Stimulated activated CD4-positive, alpha-beta T cell treated with anti-CD3 and anti-CD28 coated beads, Interleukin-2, amount 100 ng/mL, for 48 hours (primary cell): Measurements from ENCODE around the gene LAMC3.
A peak's percentile ranks its signal among the peaks of the same experiment; 100 is the strongest.
"Not testable (repeated sequence)": the region's sequence is repeated elsewhere in the genome, so short reads cannot be mapped to it uniquely, and the experiment has no call there.

Source experiments
- DNase-seq, 2 donors: peaks; one replicate each; pipeline ENCODE4 v3.0.0-alpha.2; 2020

The LAMC3 gene

DNA sequence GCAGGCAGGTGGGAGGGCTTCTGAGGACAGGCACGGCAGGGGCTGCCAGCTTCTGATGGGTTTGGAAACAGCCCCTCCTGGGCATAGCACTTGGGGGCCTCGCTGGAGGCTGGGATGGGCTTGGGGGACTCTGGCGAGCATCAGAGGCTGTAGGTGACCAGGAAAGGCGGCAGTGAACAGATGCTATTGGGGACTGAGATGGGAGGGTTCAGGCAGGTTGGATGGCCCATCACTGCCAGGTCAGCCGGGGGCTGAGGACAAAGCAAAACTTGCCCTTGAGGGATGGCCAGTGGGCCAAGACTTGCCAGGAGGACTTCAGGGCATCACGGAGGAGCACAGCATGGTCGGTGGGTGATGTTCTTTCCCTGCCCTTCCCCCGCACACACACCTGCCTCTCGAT, 94.0 kb downstream of the LAMC3 start:
- no peak for DNase-seq

DNA sequence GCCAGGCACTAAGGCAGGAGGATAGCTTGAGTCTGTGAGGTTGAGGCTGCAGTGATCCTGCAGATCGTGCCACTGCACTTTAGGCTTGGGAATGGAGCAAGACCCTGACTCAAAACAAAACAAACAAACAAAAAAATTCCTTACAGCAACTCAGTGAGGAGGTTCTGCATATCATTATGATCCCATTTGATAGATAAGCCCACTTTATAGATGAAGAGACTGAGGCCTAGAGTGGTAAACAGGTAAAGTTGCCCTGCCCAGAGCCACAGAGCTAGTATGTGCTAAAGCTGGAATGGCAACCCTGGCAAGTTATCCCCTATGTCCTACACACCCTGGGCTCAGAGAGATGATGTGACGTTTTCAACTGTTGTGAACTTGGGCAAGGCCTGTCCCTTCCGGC, 94.6 kb downstream of the LAMC3 start:
- no peak for DNase-seq

DNA sequence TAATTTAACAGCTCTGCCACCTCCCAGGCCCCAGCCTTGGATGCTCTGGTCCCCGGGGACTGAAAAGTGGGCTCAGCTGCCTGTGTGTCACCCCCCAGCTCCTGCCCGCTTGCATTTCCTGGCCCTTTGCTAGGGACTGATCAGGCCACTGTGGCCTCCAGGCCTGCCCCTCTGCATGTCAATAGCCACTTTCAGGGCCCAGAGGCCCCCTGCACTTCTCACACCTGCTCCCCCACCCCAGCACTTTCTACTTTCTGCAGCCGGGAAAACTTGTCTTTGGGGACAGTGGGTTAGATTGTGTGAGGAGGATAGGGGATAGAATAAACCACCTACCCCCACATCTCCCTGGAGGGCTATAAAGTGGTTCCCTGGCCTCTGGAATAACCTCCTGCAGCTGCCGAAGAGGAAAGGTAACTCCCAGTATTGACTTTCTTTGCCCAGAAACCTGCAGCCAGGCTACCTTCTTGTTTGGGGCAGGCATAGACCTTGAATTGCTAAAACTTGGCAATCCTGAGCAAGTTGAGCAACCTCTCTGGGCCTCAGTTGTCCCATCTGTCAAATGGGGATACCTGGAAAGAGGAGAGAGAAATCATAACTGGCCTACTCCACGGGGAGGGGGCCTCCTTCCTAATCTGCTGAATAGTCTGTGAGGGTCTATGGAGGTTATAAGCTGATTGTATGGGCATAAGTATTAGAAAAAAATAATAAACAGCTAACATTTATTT, 95.2 kb downstream of the LAMC3 start:
- DNase-seq = no peak

DNA sequence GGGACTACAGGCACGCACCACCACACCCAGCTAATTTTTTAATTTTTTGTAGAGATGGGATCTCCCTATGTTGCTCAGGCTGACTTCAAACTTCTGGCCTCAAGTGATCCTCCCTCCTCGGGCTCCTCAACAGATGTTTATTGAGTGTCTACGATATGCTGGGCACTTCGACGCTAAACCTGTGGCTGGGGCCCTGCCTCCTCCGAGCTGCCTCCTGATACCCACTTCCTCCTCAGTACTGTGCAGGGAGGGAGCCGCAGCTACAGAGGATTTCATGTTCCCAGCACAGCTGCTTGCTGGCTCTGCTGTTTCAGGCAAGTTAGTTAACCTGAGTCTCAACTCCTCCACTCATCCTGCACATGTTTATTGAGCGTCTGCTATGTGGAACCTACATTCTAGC, 97.0 kb downstream of the LAMC3 start:
- DNase-seq = no peak

DNA sequence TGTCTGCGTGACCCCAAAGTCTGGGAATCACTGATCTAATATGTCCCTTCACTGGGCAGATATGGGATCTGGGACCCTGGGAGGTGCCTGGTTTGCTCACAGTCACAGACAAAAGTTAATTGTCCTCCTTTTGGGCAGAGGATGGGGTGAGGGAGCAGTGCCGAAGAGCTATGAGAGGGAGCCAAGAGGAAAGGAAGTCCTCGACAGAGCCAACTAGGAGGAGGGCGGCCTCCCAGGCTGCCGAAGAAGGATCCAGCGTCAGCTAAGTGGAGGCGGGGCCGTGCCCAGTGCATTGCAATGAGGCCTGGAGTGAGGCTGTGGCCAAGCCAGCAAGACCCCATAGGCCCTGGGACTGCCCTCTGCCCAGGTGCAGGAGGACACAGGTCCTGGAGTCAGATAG, 98.8 kb downstream of the LAMC3 start:
- no peak for DNase-seq

DNA sequence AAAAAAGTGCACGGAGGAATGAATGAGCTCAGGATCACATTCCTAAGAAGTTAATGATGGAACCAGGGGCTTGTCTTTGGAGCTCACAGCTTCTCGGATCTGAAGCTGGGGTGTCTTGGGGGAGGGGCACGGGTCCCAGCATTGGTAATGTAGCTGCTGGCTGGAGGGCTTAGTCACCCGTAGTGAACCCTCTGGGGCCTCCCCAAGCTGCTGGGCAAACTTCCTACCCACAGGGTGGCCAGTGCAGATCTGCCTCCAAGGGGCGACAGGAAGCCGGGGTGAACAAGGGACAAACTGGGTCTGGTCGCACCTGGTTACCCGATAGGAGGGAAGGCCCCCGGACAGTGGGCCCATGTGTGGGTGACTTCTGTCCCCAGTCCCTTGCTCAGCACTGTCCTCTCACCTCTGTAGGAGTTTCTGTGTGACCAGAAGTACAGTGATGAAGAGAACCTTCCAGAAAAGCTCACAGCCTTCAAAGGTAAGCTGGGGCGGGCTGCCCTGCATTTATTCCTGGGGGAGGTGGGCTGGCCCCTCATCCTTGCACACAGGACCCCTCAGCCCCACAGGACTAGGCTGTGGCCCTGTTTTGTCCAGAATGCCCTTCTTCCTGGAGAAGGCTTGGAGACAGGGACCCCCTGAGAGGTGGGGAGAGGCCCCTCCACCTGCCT, 102.3 kb downstream of the LAMC3 start:
- DNase-seq = no peak

DNA sequence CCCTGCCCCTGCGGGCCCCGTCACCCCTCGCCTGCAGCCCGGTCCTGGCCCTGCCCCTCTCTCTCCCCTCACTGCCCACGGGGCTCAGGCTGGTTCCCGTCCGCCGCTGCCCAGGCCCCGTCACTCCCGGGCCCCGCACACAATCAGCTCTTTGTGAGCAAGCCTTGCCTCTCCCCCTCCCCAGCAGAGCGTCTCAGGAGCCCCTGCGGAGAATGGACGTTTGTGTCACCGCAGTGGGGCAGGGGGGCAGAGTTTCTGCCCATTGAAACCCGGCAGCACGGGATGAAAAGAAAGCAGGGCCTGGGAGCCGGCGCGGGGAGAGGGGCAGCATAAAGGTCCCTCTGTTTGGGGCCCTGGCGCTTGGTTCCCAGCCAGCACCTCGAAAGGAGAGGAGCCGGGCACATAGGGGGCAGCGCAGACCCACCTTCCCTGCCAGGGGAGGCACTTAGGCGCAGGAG, 102.9 kb downstream of the LAMC3 start:
- DNase-seq = no peak

DNA sequence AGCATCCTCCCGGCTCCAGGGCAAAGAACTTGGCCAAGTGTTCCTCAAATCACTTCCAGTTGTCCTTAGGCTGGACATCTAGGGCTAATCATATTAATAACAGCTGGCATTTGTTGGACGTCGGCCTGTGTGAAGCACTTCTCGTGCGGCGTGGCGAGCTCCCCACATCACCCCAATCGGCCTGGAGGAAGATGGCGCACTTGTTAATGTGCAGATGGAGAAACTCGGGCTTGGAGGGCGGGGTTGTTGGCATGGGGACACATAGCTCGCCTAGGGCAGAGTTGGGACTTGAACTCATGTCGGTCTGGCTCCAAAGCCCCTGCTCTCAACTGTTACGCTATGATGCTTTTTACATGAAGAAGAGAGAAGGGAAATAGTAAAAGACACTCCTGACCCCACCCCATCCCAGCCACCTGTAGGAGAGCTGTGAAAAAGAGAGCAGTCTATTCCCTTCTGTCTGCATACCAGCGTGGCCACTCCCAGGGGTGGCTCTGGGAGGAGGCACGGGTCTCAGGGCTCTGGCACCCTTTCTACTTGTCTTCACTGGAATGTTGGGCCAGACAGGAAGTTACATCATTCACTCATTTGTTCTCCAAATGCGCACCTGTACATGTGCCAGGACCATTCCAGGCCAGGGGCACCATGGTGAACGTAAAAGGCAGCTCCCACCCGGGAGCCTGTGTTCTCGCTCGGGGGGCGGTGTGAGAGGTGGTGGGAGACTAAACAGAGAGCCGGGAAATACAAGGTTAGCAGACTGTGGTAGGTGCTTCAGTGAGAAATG, 103.6 kb downstream of the LAMC3 start:
- DNase-seq = no peak

DNA sequence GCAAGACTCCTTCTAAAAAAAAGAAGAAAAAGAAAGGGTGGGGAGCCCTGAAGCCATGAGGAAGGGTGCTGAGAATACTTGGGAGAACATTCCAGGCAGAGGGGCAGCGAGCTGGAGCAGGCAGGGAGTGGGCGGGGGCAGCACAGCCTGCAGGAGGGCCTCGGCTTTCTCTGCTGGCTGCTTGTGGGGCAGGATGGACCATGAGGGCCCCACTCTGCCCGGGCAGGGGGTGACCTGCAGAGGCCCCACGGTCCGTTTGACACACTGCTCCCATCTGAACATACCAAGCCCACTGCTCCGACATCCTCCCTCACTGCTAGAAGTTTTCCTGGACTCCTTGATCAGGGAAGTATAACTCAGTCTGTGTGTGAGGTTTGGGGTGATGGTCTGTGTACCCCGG, 104.7 kb downstream of the LAMC3 start:
- DNase-seq = no peak

DNA sequence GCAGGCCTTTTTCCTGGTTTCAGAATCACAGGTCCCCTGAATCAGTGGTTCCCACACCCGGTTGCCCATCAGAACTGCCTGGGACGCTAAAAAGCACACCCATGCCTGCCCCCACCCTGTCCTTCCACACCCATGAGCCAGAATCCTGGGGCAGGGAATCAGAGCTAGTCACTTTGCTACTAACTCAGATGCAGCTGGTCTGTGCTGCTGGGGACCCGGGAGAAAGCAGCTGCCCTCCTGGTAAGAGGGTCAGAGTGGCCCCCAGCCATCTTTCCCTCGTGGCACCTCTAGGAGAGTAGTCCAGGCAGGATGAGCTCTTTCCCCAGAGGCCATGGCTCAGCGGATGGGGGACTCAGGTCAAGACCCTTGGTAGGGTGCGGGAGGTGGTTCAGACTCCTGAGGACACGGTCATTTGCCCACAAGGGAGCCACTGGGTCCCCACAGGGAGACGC, 105.1 kb downstream of the LAMC3 start:
- DNase-seq = no peak

DNA sequence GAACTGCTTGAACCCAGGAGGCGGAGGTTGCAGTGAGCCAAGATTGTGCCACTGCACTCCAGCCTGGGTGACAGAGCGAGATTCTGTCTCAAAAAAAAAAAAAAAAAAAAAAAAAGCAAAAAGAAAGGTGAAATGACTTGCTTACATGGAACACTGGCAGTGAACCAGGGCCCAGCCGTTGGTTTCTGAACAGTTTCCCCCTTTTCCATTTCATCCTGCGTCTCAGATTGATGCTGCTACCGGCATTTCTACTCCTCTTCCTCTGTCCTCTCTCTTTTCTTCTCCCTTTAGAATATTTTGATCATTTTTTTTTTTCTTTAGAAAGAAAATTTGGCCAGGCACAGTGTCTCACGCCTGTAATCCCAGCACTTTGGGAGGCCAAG, 106.4 kb downstream of the LAMC3 start:
- DNase-seq = not testable (repeated sequence)

DNA sequence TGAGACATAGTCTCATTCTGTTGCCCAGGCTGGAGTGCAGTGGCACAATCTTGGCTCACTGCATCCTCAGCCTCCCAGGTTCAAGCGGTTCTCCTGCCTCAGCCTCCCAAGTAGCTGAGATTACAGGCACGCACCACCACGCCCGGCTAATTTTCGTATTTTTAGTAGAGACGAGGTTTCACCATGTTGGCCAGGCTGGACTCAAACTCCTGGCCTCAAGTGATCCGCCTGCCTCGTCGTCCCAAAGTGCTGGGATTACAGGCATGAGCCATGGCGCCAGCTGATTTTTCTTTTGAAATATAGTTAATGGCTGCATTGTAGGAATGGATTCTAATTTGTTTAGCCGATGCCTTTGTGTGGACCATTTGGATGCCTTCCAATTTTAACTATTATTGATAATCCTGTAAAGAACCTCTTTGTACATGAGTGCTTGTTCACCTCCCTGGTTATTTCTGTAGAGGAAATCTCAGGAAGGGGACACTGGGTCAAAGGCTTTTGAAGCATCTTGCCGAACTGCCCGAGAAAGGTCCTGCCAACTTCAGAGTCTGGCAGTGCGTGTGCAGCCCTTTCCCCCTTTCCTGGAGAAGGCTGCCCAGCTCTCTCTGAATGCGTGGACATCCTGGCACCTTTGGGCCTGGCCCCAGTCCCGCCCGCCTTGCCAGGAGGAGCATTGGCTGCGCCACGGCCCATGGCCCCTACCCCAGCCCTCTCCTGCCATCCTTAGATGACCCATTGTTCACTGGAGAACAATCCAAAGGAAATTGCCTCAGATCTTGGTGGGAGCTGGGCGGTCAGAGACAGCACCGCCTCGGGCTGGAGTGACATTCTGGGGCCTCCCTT, 107.5 kb downstream of the LAMC3 start:
- no peak for DNase-seq

DNA sequence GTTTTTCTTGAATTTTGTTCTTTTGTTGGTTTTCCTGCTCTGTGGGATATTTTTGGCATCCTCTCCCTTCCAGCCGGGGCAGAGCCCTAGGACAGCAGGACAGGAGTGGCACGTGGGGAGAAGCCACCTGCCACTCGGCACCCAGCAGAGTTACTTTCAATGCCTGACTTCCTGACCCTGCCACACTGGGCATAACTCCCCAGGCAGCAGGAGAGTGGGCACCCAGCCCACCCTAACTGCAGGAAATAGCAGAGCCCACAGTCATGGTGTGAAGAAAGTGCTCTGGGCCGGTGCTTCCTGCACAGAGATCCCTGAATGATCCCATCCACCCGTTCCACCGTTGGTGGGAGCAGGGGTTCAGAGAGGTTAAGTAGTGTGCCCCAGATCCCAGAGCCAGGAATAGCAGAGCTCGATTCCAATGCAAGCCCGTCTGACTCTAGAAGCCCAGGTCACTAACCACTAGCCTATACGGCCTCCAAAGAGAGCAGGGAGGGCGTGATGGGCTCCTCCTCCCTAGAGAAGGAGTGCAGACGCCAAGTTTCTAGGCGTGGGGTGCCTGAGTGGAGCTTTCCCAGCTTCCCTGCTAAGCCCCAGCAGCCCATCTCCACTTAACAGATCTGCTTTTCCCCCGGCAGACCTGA, 108.3 kb downstream of the LAMC3 start:
- DNase-seq = no peak

DNA sequence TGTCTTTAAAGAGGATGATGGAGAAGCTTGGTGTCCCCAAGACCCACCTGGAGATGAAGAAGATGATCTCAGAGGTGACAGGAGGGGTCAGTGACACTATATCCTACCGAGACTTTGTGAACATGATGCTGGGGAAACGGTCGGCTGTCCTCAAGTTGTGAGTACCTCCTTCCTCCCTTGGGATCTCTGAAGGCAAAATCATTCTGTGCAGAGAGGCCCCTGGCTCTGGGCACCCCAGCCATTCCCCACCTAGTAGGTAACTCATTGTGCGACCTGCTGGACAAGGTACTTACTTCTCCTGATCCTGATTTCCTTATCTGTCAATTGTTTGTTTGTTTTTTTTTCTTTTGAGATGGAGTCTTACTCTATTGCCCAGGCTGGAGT, 108.8 kb downstream of the LAMC3 start:
- no peak for DNase-seq

DNA sequence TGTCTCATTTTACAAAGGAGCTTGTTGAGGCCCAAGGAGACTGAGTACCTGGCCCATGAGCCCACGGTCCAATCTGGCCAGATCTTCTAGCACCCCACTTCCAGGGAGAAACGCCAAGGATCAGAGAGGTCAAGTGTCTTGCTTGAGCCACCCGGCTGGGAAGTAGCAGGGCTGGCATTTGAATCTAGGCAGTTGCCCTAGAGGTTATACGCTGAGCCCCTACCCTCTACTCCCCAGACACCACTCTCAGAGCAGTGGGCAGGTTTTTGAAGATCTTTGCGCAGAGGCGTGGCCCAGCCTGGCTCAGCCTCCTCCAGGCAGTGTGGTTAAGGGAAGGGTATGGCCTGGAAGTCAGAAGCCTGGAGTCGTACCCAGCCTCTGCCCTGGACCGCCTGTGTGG, 110.6 kb downstream of the LAMC3 start:
- no peak for DNase-seq

DNA sequence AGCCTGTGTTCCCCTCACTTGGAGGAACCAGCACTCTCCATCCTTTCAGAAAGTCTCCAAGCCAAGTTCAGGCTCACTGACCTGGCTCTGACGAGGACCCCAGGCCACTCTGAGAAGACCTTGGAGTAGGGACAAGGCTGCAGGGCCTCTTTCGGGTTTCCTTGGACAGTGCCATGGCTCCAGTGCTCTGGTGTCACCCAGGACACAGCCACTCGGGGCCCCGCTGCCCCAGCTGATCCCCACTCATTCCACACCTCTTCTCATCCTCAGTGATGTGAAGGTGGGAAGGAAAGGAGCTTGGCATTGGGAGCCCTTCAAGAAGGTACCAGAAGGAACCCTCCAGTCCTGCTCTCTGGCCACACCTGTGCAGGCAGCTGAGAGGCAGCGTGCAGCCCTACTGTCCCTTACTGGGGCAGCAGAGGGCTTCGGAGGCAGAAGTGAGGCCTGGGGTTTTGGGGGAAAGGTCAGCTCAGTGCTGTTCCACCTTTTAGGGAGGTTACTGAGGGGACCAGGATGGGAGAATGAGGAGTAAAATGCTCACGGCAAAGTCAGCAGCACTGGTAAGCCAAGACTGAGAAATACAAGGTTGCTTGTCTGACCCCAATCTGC, 111.8 kb downstream of the LAMC3 start:
- no peak for DNase-seq

DNA sequence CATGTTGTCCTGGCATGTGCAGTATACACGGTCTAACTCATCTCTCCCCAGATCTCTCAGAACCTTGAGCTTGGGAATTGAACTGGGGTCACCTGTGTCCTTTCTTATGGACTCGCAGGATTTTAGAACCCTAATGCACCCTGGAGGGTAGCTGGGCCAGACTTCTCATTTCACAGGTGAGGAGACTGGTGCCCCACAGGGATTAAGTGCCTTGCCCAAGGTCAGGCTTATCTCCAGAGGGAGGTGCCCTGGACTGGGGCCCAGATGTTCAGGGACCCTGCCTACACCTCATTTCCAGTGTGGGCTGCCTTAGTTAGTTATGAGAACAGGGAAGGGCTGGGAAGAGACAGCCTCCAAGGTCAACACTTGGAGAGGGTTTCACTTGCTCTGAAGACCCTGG, 112.4 kb downstream of the LAMC3 start:
- no peak for DNase-seq

DNA sequence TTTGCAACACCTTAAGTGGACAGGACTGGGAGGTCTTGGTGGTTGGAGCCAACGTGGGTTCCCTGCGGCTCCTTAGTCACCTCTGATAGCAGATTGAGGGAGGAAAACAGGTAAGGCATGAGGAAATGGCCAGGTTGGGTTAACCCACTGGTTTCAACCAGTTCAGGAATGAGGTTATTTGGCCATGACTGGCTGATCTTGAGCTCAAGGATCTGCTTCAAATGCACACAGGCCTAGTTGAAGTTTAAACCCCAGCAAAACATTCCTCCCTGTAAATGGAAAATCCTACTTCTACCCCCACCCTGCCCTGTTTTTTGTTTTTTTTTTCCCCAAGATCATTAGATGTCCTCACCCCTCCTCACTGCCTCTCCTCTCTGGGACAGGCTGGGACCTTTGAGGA, 113.2 kb downstream of the LAMC3 start:
- DNase-seq = no peak

DNA sequence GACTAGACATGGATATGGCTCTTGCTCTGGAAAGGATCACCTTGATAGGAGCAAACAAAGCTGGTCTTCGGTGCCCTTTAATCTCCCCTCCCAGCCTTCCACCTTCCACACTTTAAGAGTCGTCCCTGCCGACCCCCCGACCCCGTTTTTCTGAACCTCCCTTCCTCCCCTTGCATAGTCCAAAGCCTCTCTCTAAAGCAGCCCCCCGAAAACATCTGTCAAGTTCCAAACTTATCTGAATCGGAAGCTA, 116.0 kb downstream of the LAMC3 start:
- no peak for DNase-seq

DNA sequence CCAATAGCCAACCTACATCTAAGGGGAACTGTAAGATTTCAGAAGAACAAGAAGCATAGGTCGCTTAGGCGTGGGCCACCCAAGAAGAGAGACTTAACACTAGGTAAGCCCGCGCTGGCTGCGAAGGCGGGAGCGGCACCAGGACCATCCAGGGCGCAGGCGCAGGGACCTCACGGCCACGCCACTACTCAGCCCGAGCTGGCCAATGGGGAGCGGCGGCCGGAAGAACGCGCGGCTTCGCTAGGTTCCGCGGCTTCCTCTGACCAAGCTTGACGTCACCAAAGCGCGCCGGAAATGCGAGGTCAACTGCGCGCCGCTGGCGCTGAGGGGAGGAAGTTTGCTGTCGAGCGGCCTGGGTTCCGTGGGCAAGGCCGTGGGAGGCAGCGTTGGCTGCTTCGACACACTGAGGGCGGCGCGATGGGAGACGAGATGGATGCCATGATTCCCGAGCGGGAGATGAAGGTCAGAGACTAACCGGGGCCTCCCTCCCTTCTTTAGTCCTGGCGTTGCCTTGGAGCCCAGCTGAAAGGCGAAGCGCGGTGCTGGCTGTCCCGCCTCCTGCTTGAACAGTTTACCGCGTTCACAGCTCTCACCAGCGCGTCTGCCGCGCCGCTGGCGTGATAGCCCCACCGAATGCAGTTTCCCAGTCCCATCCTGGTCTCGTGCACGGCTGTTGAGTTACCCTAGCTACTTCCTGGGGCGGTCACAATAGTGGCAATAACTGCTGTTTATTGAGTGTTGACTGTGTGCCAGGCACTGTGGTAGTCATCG, 116.5 kb downstream of the LAMC3 start, which contains the start of gene NUP214:
TSS of gene NUP214 (plus strand) at position 299 of the 771 bp plus-strand sequence. CDS start at position 418, 119 bp downstream.
- peak; percentile 100 for DNase-seq

DNA sequence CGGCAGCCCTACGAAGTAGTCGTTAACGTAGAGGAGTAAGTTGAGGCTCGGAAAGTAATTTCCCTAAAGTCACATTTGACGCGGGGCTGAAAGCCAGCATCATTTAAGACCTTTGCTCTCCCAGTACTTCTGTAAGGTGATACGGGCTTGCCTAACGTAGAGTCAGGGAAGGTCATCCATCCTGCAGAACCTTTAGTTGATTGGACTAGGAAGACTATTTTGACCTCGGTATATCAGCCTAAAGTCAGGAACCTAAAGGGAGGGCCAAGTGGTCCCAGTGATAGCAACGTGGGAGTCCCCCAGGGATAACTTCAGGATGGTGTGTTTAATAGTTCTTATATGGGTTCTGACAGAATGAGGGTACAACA, 117.1 kb downstream of the LAMC3 start:
- no peak for DNase-seq
